HepG2 (cell line): ENCODE results near the gene GPSM1. TPM values are rescaled to one million over a fixed set of nuclear protein-coding genes. Genes with fewer than 3 reads are reported as not detected.

Experiments
- ERF ChIP-seq: IDR thresholded peaks from 2 replicates; pipeline ENCODE4 v1.6.1; 2018; ENCODE audit warnings: missing biosample characterization, missing genetic modification reagents
- HDAC1 ChIP-seq: sonication (generic); formaldehyde crosslinking; IDR thresholded peaks from 2 replicates; pipeline ENCODE4 v1.5.1; 2020; ENCODE audit warnings: mild to moderate bottlenecking, missing genetic modification reagents
- MEIS1 ChIP-seq: sonication (generic); formaldehyde crosslinking; IDR thresholded peaks from 2 replicates; pipeline ENCODE4 v1.9.0; 2021; ENCODE audit warnings: mild to moderate bottlenecking, missing genetic modification reagents, moderate library complexity, borderline replicate concordance
- RBFOX2 ChIP-seq: fragments of 200-400 bp; formaldehyde crosslinking; IDR thresholded peaks from 2 replicates; pipeline ENCODE4 v1.6.1; 2017; ENCODE audit warnings: low read depth, mild to moderate bottlenecking, low read length
- SMAD1 ChIP-seq: sonication (generic); formaldehyde crosslinking; IDR thresholded peaks from 2 replicates; pipeline ENCODE4 v1.4.0; 2020; ENCODE audit warnings: missing genetic modification reagents, low read depth, mild to moderate bottlenecking, borderline replicate concordance
- ZGPAT ChIP-seq: IDR thresholded peaks from 2 replicates; pipeline ENCODE4 v1.6.1; 2016; ENCODE audit warnings: mild to moderate bottlenecking
- ZNF687 ChIP-seq: sonication (generic); formaldehyde crosslinking; IDR thresholded peaks from 2 replicates; pipeline ENCODE4 v1.5.1; 2020; ENCODE audit warnings: mild to moderate bottlenecking, missing genetic modification reagents, moderate library complexity
- ZNF790 ChIP-seq: sonication (generic); formaldehyde crosslinking; IDR thresholded peaks from 2 replicates; pipeline ENCODE4 v1.8.0; 2022; ENCODE audit warnings: missing genetic modification reagents, mild to moderate bottlenecking, borderline replicate concordance
- ZSCAN20 ChIP-seq: sonication (generic); formaldehyde crosslinking; IDR thresholded peaks from 2 replicates; pipeline ENCODE4 v1.4.0; 2020; ENCODE audit warnings: missing genetic modification reagents, mild to moderate bottlenecking, borderline replicate concordance
- polyA plus RNA-seq, 8 experiments: library from polyadenylated mRNA; depleted of rRNA in 3 of 8; stranded (reverse) in 7 of 8; unstranded in 1 of 8; fragments of >200 nt; fragmentation: Illumina TruSeq in 4 of 8; extraction: Trizol in 4 of 8; gene quantifications; 2 replicates each; pipeline versions ENCODE4 v1.2.1 to v1.2.3, GENCODE V29; 2011 to 2016; ENCODE audit warnings: low read depth in 4 of 8, missing spikeins in 1 of 8, mixed read lengths in 1 of 8; ENCODE audit not compliant: insufficient read depth in 1 of 8
- total RNA-seq, 5 experiments: library from RNA; depleted of rRNA; stranded (reverse); fragments of >200 nt; fragmentation: Illumina TruSeq; extraction: Trizol; gene quantifications; 2 replicates each; pipeline ENCODE4 v1.2.3, GENCODE V29; 2016; ENCODE audit warnings: low read depth in 1 of 5
- TF ChIP-seq, protein P1 (sequence below): sonication (generic); formaldehyde crosslinking; IDR thresholded peaks from 2 replicates; pipeline ENCODE4 v1.4.0; 2020; ENCODE audit warnings: missing genetic modification reagents
- TF ChIP-seq, protein P2 (sequence below): sonication (generic); formaldehyde crosslinking; IDR thresholded peaks from 2 replicates; pipeline ENCODE4 v1.4.0; 2020; ENCODE audit warnings: mild to moderate bottlenecking, missing genetic modification reagents, borderline replicate concordance
- TF ChIP-seq, protein P3 (sequence below): sonication (generic); formaldehyde crosslinking; IDR thresholded peaks from 2 replicates; pipeline ENCODE4 v1.5.1; 2020; ENCODE audit warnings: missing genetic modification reagents, mild to moderate bottlenecking, borderline replicate concordance
- TF ChIP-seq, protein P4 (sequence below): sonication (generic); formaldehyde crosslinking; IDR thresholded peaks from 2 replicates; pipeline ENCODE4 v1.8.1; 2023; ENCODE audit warnings: mild to moderate bottlenecking, missing genetic modification reagents

Gene GPSM1
- total and polyA plus RNA-seq, 2 of the 13 experiments (the other 11 are each of a cell fraction or from before 2014, with no cell fraction given) = 1.0 to 2.4 TPM

DNA sequence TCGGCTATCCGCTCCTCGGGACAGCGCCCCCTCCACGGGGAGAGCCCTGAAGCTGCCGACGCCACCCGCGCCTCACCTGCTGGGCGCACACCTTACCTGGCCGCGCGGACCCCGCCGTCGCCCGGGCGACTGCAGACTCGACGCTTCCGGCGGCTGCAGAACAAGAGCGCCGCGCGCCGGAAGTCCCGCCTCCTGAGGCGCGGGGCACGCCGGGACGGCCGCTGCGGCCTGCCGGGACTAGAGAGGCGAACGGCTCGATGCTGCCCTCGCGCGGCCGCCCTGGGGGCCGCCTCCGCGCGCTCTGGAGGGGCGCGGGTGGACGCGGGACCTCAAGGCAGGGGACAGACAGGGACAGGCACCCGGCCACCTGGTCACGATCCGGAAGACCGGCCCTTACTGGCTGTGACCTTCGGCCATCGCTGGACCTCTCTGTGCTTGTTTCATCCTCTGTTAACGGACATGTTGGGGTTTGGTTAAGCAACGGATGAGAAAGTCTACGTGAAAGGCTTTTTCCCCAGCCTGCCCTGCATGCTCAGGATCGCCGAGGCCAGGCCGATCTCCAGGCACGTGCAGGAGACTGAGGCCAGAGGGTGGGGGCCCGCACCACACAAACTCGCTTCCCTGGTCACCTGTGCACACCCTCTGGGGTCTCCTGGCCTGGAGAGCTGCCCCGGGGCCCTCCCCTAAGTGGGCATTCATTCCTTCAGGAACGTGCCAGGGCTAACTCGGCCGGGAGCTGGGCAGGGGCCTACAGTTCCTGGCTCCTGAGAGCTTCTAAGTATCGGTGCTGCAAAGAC is 72.9 kb downstream of the GPSM1 start, which contains the start of gene SNAPC4 (continued):
- peak; percentile 94 for TF ChIP-seq ZNF687 (CRISPR knock-in tag)
- peak; percentile 46; the same call in 1 of the 2 replicates for TF ChIP-seq ZSCAN20 (CRISPR knock-in tag)
- TF ChIP-seq MEIS1 = no peak
- TF ChIP-seq, protein P1, sequence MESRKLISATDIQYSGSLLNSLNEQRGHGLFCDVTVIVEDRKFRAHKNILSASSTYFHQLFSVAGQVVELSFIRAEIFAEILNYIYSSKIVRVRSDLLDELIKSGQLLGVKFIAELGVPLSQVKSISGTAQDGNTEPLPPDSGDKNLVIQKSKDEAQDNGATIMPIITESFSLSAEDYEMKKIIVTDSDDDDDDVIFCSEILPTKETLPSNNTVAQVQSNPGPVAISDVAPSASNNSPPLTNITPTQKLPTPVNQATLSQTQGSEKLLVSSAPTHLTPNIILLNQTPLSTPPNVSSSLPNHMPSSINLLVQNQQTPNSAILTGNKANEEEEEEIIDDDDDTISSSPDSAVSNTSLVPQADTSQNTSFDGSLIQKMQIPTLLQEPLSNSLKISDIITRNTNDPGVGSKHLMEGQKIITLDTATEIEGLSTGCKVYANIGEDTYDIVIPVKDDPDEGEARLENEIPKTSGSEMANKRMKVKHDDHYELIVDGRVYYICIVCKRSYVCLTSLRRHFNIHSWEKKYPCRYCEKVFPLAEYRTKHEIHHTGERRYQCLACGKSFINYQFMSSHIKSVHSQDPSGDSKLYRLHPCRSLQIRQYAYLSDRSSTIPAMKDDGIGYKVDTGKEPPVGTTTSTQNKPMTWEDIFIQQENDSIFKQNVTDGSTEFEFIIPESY (CRISPR knock-in tag) = no peak
- TF ChIP-seq SMAD1 (CRISPR knock-in tag) = peak; percentile 26; the same call in 1 of the 2 replicates
- peak; percentile 73; the same call in 1 of the 2 replicates for TF ChIP-seq ZNF790 (CRISPR knock-in tag)
- TF ChIP-seq, protein P2, sequence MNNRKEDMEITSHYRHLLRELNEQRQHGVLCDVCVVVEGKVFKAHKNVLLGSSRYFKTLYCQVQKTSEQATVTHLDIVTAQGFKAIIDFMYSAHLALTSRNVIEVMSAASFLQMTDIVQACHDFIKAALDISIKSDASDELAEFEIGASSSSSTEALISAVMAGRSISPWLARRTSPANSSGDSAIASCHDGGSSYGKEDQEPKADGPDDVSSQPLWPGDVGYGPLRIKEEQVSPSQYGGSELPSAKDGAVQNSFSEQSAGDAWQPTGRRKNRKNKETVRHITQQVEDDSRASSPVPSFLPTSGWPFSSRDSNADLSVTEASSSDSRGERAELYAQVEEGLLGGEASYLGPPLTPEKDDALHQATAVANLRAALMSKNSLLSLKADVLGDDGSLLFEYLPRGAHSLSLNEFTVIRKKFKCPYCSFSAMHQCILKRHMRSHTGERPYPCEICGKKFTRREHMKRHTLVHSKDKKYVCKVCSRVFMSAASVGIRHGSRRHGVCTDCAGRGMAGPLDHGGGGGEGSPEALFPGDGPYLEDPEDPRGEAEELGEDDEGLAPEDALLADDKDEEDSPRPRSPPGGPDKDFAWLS (CRISPR knock-in tag) = no peak
- TF ChIP-seq, protein P3, sequence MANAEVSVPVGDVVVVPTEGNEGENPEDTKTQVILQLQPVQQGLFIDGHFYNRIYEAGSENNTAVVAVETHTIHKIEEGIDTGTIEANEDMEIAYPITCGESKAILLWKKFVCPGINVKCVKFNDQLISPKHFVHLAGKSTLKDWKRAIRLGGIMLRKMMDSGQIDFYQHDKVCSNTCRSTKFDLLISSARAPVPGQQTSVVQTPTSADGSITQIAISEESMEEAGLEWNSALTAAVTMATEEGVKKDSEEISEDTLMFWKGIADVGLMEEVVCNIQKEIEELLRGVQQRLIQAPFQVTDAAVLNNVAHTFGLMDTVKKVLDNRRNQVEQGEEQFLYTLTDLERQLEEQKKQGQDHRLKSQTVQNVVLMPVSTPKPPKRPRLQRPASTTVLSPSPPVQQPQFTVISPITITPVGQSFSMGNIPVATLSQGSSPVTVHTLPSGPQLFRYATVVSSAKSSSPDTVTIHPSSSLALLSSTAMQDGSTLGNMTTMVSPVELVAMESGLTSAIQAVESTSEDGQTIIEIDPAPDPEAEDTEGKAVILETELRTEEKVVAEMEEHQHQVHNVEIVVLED (CRISPR knock-in tag) = peak; percentile 87
- peak; percentile 54; the same call in 1 of the 2 replicates for TF ChIP-seq ZGPAT (CRISPR knock-in tag)
- peak; percentile 93 for TF ChIP-seq HDAC1 (CRISPR knock-in tag)
- peak; percentile 90 for TF ChIP-seq RBFOX2
- TF ChIP-seq, protein P4, sequence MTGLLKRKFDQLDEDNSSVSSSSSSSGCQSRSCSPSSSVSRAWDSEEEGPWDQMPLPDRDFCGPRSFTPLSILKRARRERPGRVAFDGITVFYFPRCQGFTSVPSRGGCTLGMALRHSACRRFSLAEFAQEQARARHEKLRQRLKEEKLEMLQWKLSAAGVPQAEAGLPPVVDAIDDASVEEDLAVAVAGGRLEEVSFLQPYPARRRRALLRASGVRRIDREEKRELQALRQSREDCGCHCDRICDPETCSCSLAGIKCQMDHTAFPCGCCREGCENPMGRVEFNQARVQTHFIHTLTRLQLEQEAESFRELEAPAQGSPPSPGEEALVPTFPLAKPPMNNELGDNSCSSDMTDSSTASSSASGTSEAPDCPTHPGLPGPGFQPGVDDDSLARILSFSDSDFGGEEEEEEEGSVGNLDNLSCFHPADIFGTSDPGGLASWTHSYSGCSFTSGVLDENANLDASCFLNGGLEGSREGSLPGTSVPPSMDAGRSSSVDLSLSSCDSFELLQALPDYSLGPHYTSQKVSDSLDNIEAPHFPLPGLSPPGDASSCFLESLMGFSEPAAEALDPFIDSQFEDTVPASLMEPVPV = peak; percentile 84
- peak; percentile 62 for TF ChIP-seq ERF (CRISPR knock-in tag)
